A549 treated with CORT108297 at 1 μM for 4 hours (cell line): ENCODE measurements around the gene USP48. TPM values are rescaled to one million over a fixed set of nuclear protein-coding genes. Genes with fewer than 3 reads are reported as not detected.

Experiments
- total RNA-seq: library from RNA; stranded (reverse); fragments of 200-300 nt; extraction: Qiagen RNA extraction; gene quantifications from 5 replicates; pipeline ENCODE4 v1.2.3, GENCODE V29; 2022

USP48 gene, protein sequence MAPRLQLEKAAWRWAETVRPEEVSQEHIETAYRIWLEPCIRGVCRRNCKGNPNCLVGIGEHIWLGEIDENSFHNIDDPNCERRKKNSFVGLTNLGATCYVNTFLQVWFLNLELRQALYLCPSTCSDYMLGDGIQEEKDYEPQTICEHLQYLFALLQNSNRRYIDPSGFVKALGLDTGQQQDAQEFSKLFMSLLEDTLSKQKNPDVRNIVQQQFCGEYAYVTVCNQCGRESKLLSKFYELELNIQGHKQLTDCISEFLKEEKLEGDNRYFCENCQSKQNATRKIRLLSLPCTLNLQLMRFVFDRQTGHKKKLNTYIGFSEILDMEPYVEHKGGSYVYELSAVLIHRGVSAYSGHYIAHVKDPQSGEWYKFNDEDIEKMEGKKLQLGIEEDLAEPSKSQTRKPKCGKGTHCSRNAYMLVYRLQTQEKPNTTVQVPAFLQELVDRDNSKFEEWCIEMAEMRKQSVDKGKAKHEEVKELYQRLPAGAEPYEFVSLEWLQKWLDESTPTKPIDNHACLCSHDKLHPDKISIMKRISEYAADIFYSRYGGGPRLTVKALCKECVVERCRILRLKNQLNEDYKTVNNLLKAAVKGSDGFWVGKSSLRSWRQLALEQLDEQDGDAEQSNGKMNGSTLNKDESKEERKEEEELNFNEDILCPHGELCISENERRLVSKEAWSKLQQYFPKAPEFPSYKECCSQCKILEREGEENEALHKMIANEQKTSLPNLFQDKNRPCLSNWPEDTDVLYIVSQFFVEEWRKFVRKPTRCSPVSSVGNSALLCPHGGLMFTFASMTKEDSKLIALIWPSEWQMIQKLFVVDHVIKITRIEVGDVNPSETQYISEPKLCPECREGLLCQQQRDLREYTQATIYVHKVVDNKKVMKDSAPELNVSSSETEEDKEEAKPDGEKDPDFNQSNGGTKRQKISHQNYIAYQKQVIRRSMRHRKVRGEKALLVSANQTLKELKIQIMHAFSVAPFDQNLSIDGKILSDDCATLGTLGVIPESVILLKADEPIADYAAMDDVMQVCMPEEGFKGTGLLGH
- 15.4 to 20.3 TPM (median 18.1 TPM) in 5 replicates for total RNA-seq

DNA sequence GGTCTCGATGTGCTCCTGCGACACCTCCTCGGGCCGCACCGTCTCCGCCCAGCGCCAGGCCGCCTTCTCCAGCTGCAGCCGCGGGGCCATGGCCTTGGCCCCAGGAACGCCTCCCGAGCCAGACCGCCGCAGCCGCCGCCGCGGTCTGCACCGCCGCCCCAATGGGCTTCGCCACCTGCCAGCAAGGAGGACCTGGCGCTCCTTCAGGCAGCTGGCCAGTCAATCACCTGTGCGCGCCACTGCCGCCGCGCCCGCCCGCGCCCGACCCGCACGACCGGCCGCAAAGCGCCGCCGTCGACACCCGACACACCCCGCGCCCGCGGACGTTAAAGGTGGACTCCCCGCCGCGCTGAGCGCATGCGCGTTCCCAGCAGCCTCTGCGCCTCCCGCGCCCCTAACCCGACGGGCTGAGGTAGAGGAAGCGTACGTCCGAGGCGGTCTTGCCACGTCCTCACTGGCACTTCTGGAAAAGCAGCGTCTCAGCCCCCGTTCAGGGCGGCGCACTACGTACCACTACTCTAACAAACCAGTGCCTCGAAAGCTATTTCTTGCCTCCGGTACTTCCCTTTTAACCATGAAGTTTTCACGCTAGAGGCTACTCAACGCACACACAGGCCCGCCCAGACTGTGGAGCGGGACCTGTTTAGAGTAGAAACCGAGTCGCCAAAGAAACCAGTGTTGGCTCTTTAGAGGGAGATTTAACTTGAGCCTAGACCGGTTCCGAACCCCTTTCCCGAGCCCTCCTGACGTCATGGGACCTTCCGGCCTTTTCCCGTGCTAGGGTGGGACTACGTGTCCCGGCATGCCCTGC, at the start of gene USP48:
Gene USP48 (minus strand): TSS at position 282 of the 811 bp plus-strand sequence. CDS start 192 bp downstream, at position 90.

GRCh38 chr1:21811875-21812305, 28.9 kb upstream of the USP48 start, which contains the start of gene LDLRAD2:
TSS of gene LDLRAD2 (plus strand) at chr1:21812265. CDS start at chr1:21812452, 187 bp downstream.

DNA sequence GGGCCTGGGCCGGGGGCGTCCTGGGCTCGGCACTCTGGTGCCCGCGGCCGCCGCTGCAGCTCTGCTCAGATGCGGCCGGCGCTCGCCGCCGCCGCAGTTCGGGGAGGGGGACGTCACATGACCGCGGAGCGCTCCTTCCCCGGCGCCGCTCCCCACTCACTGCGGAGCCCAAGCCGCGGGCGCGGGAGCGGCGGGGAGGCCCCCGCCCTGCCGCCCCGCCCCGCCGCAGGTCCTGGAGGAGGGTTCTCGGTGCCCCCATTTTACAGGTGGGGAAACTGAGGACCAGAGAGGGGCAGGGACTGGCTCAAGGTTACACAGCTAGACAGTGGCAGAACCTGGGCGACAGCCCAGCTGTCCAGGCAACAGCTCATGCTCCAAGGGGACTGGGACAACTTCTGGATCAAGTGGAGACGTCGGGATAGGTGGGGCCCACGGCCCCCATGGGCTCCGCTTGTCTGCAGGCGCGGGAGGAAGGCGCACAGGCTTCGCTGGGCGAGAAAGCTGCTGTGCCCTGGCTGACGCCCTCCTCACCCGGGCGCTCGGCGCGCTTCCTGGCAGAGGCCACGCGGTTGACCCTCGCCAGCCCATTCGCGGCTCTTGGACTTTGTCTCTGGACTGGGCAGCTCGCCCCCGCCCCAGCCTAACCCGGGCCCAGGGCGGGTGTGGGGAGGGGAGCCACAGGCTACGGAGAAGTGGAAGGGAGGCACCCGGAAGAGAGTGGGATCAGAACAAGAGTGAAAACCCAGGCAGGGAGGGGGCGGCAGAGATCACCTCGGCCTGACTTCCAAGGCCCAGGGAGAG, 113.5 kb downstream of the USP48 start, which contains the start of gene RAP1GAP:
Gene RAP1GAP (minus strand): TSS at position 100 of the 801 bp plus-strand sequence. CDS start 49,325 bp downstream, outside the sequence.

Other genes with a start within 250 kb of the USP48 start
- gene RAP1GAP, start 113.8 kb downstream of the USP48 start, total RNA-seq = 9.9 to 13.5 TPM (median 12.8 TPM) in 5 replicates
- 0.07 to 0.12 TPM (median 0.09 TPM) in 5 replicates for gene LDLRAD2, start 29.1 kb upstream of the USP48 start, total RNA-seq
- gene HSPG2, start 154.2 kb upstream of the USP48 start, total RNA-seq = 51.5 to 69.4 TPM (median 62.1 TPM) in 5 replicates
- not detected in 5 replicates for gene CELA3B, start 193.9 kb upstream of the USP48 start, total RNA-seq
- gene CELA3A, start 218.5 kb upstream of the USP48 start, total RNA-seq = not detected in 5 replicates